ENCODE results near the gene SCRN2.

SCRN2 gene

GRCh38 chr17:47841488-47842291 lies 617 bp upstream of the SCRN2 start:
- peak overlapping the region; percentile 84 for H3K27ac ChIP-seq
- TF ChIP-seq, protein P1, sequence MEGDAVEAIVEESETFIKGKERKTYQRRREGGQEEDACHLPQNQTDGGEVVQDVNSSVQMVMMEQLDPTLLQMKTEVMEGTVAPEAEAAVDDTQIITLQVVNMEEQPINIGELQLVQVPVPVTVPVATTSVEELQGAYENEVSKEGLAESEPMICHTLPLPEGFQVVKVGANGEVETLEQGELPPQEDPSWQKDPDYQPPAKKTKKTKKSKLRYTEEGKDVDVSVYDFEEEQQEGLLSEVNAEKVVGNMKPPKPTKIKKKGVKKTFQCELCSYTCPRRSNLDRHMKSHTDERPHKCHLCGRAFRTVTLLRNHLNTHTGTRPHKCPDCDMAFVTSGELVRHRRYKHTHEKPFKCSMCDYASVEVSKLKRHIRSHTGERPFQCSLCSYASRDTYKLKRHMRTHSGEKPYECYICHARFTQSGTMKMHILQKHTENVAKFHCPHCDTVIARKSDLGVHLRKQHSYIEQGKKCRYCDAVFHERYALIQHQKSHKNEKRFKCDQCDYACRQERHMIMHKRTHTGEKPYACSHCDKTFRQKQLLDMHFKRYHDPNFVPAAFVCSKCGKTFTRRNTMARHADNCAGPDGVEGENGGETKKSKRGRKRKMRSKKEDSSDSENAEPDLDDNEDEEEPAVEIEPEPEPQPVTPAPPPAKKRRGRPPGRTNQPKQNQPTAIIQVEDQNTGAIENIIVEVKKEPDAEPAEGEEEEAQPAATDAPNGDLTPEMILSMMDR (conservative IDR thresholded peaks at IDR 0.05), result peak; percentile 62
- TF ChIP-seq ZFX (IDR thresholded peaks at IDR 0.05), result no peak

GRCh38 chr17:47840001-47840741 lies 902 bp downstream of the SCRN2 start:
- TF ChIP-seq, protein P1 (conservative IDR thresholded peaks at IDR 0.05), result no peak
- TF ChIP-seq ZFX (IDR thresholded peaks at IDR 0.05), result no peak
- peak overlapping the region; percentile 84 for H3K27ac ChIP-seq

GRCh38 chr17:47839071-47839470 lies 2.0 kb downstream of the SCRN2 start:
- TF ChIP-seq, protein P1 (conservative IDR thresholded peaks at IDR 0.05), result no peak
- TF ChIP-seq ZFX (IDR thresholded peaks at IDR 0.05), result no peak
- H3K27ac ChIP-seq, result no peak overlapping the region

DNA sequence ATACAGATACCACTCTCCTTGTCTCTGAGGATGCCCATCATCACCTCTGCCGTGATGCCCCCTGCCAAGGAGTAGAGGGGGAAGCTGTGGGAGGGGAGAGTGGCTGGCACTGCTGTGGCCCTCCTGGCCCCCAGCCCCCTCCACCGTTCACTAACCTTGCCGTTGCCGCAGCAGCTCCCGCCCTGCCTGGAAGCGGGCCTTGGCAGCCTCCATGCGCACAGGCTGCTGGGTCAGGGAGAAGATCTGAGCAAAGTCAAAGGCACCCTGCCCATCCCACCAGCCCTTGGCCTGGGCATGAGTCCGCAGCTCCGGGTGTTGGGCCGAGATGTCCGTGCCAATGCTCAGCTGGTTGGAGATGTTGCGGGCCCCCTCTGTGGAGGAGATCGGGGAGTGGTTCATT lies 2.4 kb downstream of the SCRN2 start:
- TF ChIP-seq, protein P1 (conservative IDR thresholded peaks at IDR 0.05), result no peak
- no peak for TF ChIP-seq ZFX (IDR thresholded peaks at IDR 0.05)

DNA sequence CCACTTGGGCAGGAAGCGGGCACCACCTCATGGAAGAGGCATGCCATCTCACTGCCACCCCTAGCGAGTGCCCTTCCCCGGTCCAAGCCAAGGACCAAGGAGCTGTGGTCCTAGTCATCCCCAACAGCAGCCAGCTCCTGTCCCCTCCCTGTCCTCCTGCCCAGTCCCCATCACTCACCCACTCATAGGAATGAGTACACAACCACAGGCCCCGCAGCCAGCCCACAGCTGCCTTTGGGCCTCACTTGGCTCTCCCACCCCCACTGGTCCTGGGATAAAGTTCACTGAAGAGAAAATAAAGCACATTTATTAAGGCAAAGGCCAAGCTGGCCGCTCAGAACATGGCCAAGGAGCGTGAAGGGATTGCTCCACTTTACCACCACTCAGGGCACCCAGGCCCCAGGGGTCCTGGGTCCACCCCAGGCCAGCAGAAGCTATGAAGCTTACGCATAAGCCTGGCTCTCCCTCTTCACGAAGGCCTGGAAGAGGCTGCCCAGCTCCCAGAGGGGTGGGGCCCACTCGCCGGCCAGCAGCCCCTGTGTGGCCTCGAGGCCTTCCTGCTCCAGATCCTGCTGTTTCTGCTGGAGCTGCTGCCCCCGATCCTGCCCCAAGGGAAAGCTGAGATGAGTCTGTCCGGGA lies 3.6 kb downstream of the SCRN2 start:
- H3K27ac ChIP-seq, result no peak overlapping the region
- TF ChIP-seq ZFX (IDR thresholded peaks at IDR 0.05), result no peak
- TF ChIP-seq, protein P1 (conservative IDR thresholded peaks at IDR 0.05), result no peak

More for the DNA sequence above, 2.4 kb downstream of the SCRN2 start:
- H3K27ac ChIP-seq, result no peak overlapping the region

- TF ChIP-seq, protein P1 (conservative IDR thresholded peaks at IDR 0.05), result no peak
- TF ChIP-seq ZFX (IDR thresholded peaks at IDR 0.05), result no peak
- no peak overlapping the region for H3K27ac ChIP-seq
These were observed 4.5 kb downstream of the SCRN2 start for GRCh38 chr17:47836601-47837000.

- no peak overlapping the region for H3K27ac ChIP-seq
- no peak for TF ChIP-seq ZFX (IDR thresholded peaks at IDR 0.05)
- TF ChIP-seq, protein P1 (conservative IDR thresholded peaks at IDR 0.05), result no peak
These were observed 6.3 kb downstream of the SCRN2 start for GRCh38 chr17:47834756-47835155.
